ENCODE results near the gene RASAL1.

GRCh38 chr12:113104953-113105510, 30.5 kb downstream of the RASAL1 start:
- TF ChIP-seq CTCF (IDR thresholded peaks at IDR 0.05) (no peak), EZH2 (IDR thresholded peaks at IDR 0.05; ENCODE audit: borderline replicate concordance, insufficient read depth, low read depth, low read length, poor library complexity, severe bottlenecking) (no peak)
